Stomach smooth muscle (tissue), 2 donors: ENCODE results near the gene ATE1.

ENCODE experiments used
- H3K27ac ChIP-seq: one replicate; pipeline ENCODE4 v1.7.0; 2013; ENCODE audit warnings: mild to moderate bottlenecking, low read length, inconsistent platforms
- H3K27me3 ChIP-seq, 2 donors: one replicate each; pipeline ENCODE4 v1.7.0; 2013; ENCODE audit warnings: low read length in 2 of 2; ENCODE audit not compliant: insufficient read depth in 2 of 2, control insufficient read depth in 1 of 2
- H3K36me3 ChIP-seq, 2 donors: one replicate each; pipeline ENCODE4 v1.7.0; 2013; ENCODE audit warnings: low read length in 2 of 2; ENCODE audit not compliant: control insufficient read depth in 2 of 2, insufficient read depth in 2 of 2
- H3K4me1 ChIP-seq: one replicate; pipeline ENCODE4 v1.7.0; 2013; ENCODE audit warnings: low read length; ENCODE audit not compliant: control insufficient read depth, insufficient read depth
- H3K4me3 ChIP-seq, 2 donors: one replicate each; pipeline ENCODE4 v1.7.0; 2013; ENCODE audit warnings: low read length in 2 of 2
- H3K9ac ChIP-seq, 2 donors: one replicate each; pipeline ENCODE4 v1.7.0; 2013; ENCODE audit warnings: low read length in 2 of 2, mild to moderate bottlenecking in 1 of 2
- H3K9me3 ChIP-seq, 2 donors: one replicate each; pipeline ENCODE4 v1.7.0; 2013; ENCODE audit warnings: low read length in 2 of 2; ENCODE audit not compliant: control insufficient read depth in 2 of 2
- donor health status: healthy.
- donor health status: Pancreatic carcinoma.

Gene ATE1

GRCh38 chr10:121848082-121848481 is 79.7 kb downstream of the ATE1 start:
- Histone ChIP-seq H3K4me3 (no peak overlapping the region), H3K9me3 (no peaks in the 10 kb centered on the region), H3K27me3 (no peaks in the 10 kb centered on the region), H3K4me1 (no peaks in the 10 kb centered on the region), H3K9ac (no peak overlapping the region), H3K36me3 (peaks cover 2 to 3% of the 10 kb centered on the region in 2 donors), H3K27ac (no peak overlapping the region)

- H3K9ac ChIP-seq: no peak overlapping the region
- H3K27me3 ChIP-seq: no peaks in the 10 kb centered on the region
- H3K36me3 ChIP-seq: peaks cover 2 to 3% of the 10 kb centered on the region in 2 donors
- no peaks in the 10 kb centered on the region for H3K4me1 ChIP-seq
- no peaks in the 10 kb centered on the region for H3K9me3 ChIP-seq
- H3K4me3 ChIP-seq: no peak overlapping the region
- H3K27ac ChIP-seq: no peak overlapping the region
These were observed 81.3 kb downstream of the ATE1 start for GRCh38 chr10:121846555-121846954.

GRCh38 chr10:121845044-121845784 is 82.6 kb downstream of the ATE1 start:
- Histone ChIP-seq H3K27ac (no peak overlapping the region), H3K27me3 (no peaks in the 10 kb centered on the region), H3K9ac (no peak overlapping the region), H3K4me1 (no peaks in the 10 kb centered on the region), H3K4me3 (no peak overlapping the region), H3K36me3 (peaks cover 2 to 3% of the 10 kb centered on the region in 2 donors), H3K9me3 (no peaks in the 10 kb centered on the region)

GRCh38 chr10:121844537-121844936 is 83.3 kb downstream of the ATE1 start:
- Histone ChIP-seq H3K27ac (no peak overlapping the region), H3K9ac (no peak overlapping the region), H3K9me3 (no peaks in the 10 kb centered on the region), H3K4me3 (no peak overlapping the region), H3K36me3 (peaks cover 2 to 3% of the 10 kb centered on the region in 2 donors), H3K4me1 (no peaks in the 10 kb centered on the region), H3K27me3 (no peaks in the 10 kb centered on the region)

- no peaks in the 10 kb centered on the region for H3K4me1 ChIP-seq
- no peak overlapping the region for H3K9ac ChIP-seq
These were observed 84.5 kb downstream of the ATE1 start for GRCh38 chr10:121843379-121843778.

GRCh38 chr10:121841862-121842261 is 86.0 kb downstream of the ATE1 start:
- Histone ChIP-seq H3K9me3 (no peaks in the 10 kb centered on the region), H3K36me3 (peaks cover 0 to 3% of the 10 kb centered on the region in 2 donors), H3K9ac (no peak overlapping the region), H3K4me3 (no peak overlapping the region), H3K27me3 (no peaks in the 10 kb centered on the region), H3K4me1 (no peaks in the 10 kb centered on the region), H3K27ac (no peak overlapping the region)

More at GRCh38 chr10:121843379-121843778, 84.5 kb downstream of the ATE1 start:
- peaks cover 2 to 3% of the 10 kb centered on the region in 2 donors for H3K36me3 ChIP-seq
- H3K9me3 ChIP-seq: no peaks in the 10 kb centered on the region
- no peak overlapping the region for H3K4me3 ChIP-seq
- no peak overlapping the region for H3K27ac ChIP-seq
- H3K27me3 ChIP-seq: no peaks in the 10 kb centered on the region

GRCh38 chr10:121838931-121839330 is 88.9 kb downstream of the ATE1 start:
- no peak overlapping the region for H3K9ac ChIP-seq
- peaks cover 6 to 9% of the 10 kb centered on the region in 2 donors for H3K36me3 ChIP-seq
- H3K27ac ChIP-seq: no peak overlapping the region
- H3K4me1 ChIP-seq: no peaks in the 10 kb centered on the region
- no peaks in the 10 kb centered on the region for H3K9me3 ChIP-seq
- H3K27me3 ChIP-seq: no peaks in the 10 kb centered on the region
- H3K4me3 ChIP-seq: no peak overlapping the region

- Histone ChIP-seq H3K4me3 (no peak overlapping the region), H3K27me3 (no peaks in the 10 kb centered on the region), H3K9ac (no peak overlapping the region), H3K36me3 (peaks cover 6 to 9% of the 10 kb centered on the region in 2 donors), H3K9me3 (no peaks in the 10 kb centered on the region), H3K27ac (no peak overlapping the region), H3K4me1 (no peaks in the 10 kb centered on the region)
These were observed 89.7 kb downstream of the ATE1 start for GRCh38 chr10:121838149-121838548.

GRCh38 chr10:121836171-121836570 is 91.7 kb downstream of the ATE1 start:
- H3K4me1 ChIP-seq: no peaks in the 10 kb centered on the region
- H3K4me3 ChIP-seq: no peak overlapping the region
- no peaks in the 10 kb centered on the region for H3K27me3 ChIP-seq
- H3K9ac ChIP-seq: no peak overlapping the region
- H3K36me3 ChIP-seq: peaks cover 6 to 12% of the 10 kb centered on the region in 2 donors
- no peaks in the 10 kb centered on the region for H3K9me3 ChIP-seq
- no peak overlapping the region for H3K27ac ChIP-seq

GRCh38 chr10:121835376-121835775 is 92.5 kb downstream of the ATE1 start:
- Histone ChIP-seq H3K27ac (no peak overlapping the region), H3K4me3 (no peak overlapping the region), H3K4me1 (no peaks in the 10 kb centered on the region), H3K36me3 (peaks cover 6 to 12% of the 10 kb centered on the region in 2 donors), H3K27me3 (no peaks in the 10 kb centered on the region), H3K9me3 (no peaks in the 10 kb centered on the region), H3K9ac (no peak overlapping the region)

- Histone ChIP-seq H3K36me3 (peaks cover 9 to 12% of the 10 kb centered on the region in 2 donors), H3K4me3 (no peak overlapping the region), H3K27ac (no peak overlapping the region), H3K9me3 (no peaks in the 10 kb centered on the region), H3K4me1 (no peaks in the 10 kb centered on the region), H3K27me3 (no peaks in the 10 kb centered on the region), H3K9ac (no peak overlapping the region)
These were observed 93.1 kb downstream of the ATE1 start for GRCh38 chr10:121834757-121835156.
